ENCODE measurements around the gene PAQR9. TPM values are rescaled to one million over a fixed set of nuclear protein-coding genes. Genes with fewer than 3 reads are reported as not detected.

Gene PAQR9
- total and polyA plus RNA-seq, 9 donors: 0.04 to 0.08 (median 0.07) TPM; not detected in 6

DNA sequence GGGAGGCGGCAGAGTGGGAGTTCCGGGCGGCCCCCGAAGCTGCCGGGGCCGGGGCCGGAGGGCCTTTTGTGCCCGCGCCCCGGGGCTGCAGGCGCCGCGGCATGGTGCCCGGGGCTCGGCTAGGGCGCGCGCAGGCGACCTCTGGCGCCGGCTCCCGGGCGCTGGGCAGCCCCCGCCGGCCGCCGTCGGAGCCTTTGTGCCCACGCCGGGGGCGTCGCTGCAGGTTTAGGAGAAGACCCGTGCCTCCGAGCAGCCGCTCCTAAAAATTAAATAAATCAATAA lies 299 bp downstream of the PAQR9 start:
- no peak overlapping the region for H3K27ac ChIP-seq
- H3K4me3 ChIP-seq: no peak overlapping the region

DNA sequence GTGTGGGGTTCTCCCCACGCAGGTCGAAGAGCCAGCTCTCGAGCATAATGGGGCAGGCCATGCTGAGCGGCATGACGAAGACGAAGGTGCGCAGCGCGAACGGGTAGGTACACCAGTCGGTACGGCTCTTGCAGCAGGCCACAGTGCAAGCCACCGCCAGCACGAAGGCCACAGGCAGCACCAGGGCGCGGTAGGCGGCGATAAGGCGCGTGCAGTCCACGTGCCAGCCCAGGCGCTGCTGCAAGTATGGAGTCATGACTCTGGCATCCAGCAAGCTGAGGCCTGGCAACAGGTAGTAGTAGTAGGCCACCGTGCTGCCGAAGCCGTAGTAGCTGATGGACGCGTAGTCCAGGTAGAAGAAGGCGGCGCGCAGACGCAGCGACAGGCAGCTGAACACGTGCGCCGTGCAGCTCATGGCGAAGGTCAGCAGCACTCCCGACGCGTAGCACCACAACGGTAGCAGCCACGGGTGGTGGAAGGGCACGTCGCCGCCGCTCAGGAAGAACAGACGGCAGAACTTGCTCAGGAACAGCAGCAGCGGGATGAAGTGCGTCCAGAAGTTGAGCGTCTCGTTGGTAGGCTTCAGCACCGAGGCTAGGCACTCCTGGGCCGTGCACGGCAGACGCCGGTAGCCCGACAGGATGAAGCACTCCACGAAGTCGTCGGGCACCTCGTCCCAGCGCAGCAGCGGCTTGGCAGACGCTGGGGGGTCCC lies 797 bp downstream of the PAQR9 start:
- WGBS, 3 donors: 60 to 66% (median 64%) methylated on average over 63 of the region's 63 CpGs
- Histone ChIP-seq H3K9me3 (no peaks in the 10 kb centered on the region), H3K27ac (no peak overlapping the region), H3K36me3 (no peaks in the 10 kb centered on the region), H3K27me3 (no peaks in the 10 kb centered on the region), H3K4me3 (no peak overlapping the region), H3K4me1 (ENCODE audit: insufficient read depth) (peaks cover 3% of the 10 kb centered on the region)
- intact Hi-C loops (cut with DNase I): no loop called here
- TF ChIP-seq EP300 (IDR thresholded peaks at IDR 0.05): no peak
- no peak for TF ChIP-seq POLR2A (IDR thresholded peaks at IDR 0.05)
- TF ChIP-seq, protein P1, sequence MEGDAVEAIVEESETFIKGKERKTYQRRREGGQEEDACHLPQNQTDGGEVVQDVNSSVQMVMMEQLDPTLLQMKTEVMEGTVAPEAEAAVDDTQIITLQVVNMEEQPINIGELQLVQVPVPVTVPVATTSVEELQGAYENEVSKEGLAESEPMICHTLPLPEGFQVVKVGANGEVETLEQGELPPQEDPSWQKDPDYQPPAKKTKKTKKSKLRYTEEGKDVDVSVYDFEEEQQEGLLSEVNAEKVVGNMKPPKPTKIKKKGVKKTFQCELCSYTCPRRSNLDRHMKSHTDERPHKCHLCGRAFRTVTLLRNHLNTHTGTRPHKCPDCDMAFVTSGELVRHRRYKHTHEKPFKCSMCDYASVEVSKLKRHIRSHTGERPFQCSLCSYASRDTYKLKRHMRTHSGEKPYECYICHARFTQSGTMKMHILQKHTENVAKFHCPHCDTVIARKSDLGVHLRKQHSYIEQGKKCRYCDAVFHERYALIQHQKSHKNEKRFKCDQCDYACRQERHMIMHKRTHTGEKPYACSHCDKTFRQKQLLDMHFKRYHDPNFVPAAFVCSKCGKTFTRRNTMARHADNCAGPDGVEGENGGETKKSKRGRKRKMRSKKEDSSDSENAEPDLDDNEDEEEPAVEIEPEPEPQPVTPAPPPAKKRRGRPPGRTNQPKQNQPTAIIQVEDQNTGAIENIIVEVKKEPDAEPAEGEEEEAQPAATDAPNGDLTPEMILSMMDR (IDR thresholded peaks at IDR 0.05): no peak
- no peak for DNase-seq

More for the DNA sequence above, 299 bp downstream of the PAQR9 start:
- Histone ChIP-seq H3K4me1 (ENCODE audit: insufficient read depth) (peaks cover 3% of the 10 kb centered on the region), H3K27me3 (no peaks in the 10 kb centered on the region), H3K9me3 (no peaks in the 10 kb centered on the region), H3K36me3 (no peaks in the 10 kb centered on the region)
- no peak for TF ChIP-seq POLR2A (IDR thresholded peaks at IDR 0.05)
- TF ChIP-seq EP300 (IDR thresholded peaks at IDR 0.05): no peak
- TF ChIP-seq, protein P1 (IDR thresholded peaks at IDR 0.05): no peak
- 0% methylated on average over 28 to 35 of the region's 35 CpGs for WGBS, 3 donors
- DNase-seq: no peak
- intact Hi-C loops (cut with DNase I): no loop called here

DNA sequence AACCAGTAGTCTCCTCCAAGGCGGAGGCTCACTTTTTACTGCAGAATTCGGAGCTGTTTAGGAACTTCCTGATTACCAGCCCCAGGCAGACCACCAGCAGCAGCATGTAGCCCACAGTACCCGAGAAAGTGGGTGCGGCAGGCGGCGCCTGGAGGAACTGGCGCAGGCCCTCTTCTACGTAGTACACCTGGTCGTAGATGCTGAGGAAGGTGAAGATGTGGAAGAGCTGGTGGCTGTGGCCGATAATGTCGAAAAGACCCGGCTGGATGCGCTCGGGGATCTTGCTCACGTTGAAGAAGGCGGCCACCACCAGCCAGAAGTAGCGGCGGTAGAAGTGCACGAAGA lies 1.3 kb downstream of the PAQR9 start:
- Histone ChIP-seq H3K9me3 (no peaks in the 10 kb centered on the region), H3K27me3 (no peaks in the 10 kb centered on the region), H3K36me3 (no peaks in the 10 kb centered on the region), H3K27ac (no peak overlapping the region), H3K4me3 (no peak overlapping the region), H3K4me1 (ENCODE audit: insufficient read depth) (peaks cover 3% of the 10 kb centered on the region)
- intact Hi-C loops (cut with DNase I): no loop called here
- TF ChIP-seq POLR2A (IDR thresholded peaks at IDR 0.05) (no peak), EP300 (IDR thresholded peaks at IDR 0.05) (no peak)
- 96 to 97% (median 96%) methylated on average over 19 of the region's 19 CpGs for WGBS, 3 donors
- no peak for DNase-seq

DNA sequence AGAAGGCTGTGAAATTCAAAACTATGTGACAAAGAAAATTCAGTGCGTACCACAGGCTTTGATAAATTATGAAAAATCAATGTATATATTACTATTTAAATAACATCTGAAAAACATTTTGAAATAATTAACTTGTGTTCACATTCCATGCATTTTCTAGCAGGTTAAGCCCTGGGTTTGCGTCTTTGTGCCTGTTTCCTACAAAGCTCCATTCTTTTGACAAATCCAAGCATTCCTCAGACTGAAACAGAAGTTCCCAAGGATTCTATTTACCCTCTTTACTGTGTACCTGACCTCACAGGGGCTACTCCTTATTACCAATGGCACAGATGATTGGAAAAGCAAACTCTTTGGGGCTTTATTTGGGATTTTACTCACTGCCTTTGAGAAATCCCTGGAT lies 1.9 kb downstream of the PAQR9 start:
- peaks cover 3% of the 10 kb centered on the region for H3K4me1 ChIP-seq (ENCODE audit: insufficient read depth)
- TF ChIP-seq, protein P1 (IDR thresholded peaks at IDR 0.05): no peak
- TF ChIP-seq POLR2A (IDR thresholded peaks at IDR 0.05): no peak
- no peak for TF ChIP-seq EP300 (IDR thresholded peaks at IDR 0.05)
- intact Hi-C loops (cut with DNase I): no loop called here
- no peak for DNase-seq
- no peak overlapping the region for H3K4me3 ChIP-seq
- H3K27ac ChIP-seq: no peak overlapping the region
- H3K36me3 ChIP-seq: no peaks in the 10 kb centered on the region
- H3K27me3 ChIP-seq: no peaks in the 10 kb centered on the region
- 56 to 69% (median 64%) methylated on average over 2 of the region's 2 CpGs for WGBS, 3 donors
- H3K9me3 ChIP-seq: no peaks in the 10 kb centered on the region

DNA sequence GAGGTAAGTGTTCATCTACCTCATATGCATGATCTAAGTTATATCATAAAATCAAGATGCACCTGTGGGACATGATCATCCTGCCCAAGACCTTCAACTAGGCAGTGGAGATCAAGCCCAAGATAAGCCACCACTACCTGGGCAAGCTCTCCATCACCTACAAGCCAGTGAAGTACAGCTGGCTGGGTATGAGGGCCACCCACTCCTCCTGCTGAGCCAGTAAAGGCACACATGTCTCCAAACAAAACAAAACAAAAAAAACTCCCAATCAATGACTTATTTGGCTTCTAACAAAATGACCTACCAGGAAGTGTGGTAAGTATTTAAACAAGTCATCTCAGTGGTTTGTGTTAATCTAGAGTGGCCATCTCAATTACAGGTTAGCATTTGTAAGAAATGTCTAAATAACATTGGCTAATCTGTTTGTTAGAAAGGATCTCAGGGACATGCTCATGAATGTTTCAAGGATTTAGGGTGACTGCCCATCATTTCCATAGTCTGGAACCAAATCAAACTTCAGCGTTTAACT lies 3.1 kb downstream of the PAQR9 start:
- no peaks in the 10 kb centered on the region for H3K27me3 ChIP-seq
- TF ChIP-seq EP300 (IDR thresholded peaks at IDR 0.05) (no peak), POLR2A (IDR thresholded peaks at IDR 0.05) (no peak)
- TF ChIP-seq, protein P1 (IDR thresholded peaks at IDR 0.05): no peak
- H3K27ac ChIP-seq: no peak overlapping the region
- H3K9me3 ChIP-seq: no peaks in the 10 kb centered on the region
- WGBS, 3 donors: 49 to 74% (median 67%) methylated on average over 1 of the region's 1 CpG
- intact Hi-C loops (cut with DNase I): no loop called here
- peaks cover 3% of the 10 kb centered on the region for H3K4me1 ChIP-seq (ENCODE audit: insufficient read depth)
- DNase-seq: no peak
- no peak overlapping the region for H3K4me3 ChIP-seq
- no peaks in the 10 kb centered on the region for H3K36me3 ChIP-seq
